WI38 (cell line): ENCODE results near the gene LY9.
"Not testable (repeated sequence)": the region's sequence is repeated elsewhere in the genome, so short reads cannot be mapped to it uniquely, and the experiment has no call there.

Source experiments
- H3K4me3 ChIP-seq: 2 replicates; pipeline ENCODE4 v1.5.1; 2011; ENCODE audit warnings: low read depth, mild to moderate bottlenecking, control low read depth, low read length
- CTCF ChIP-seq: IDR thresholded peaks from 2 replicates; pipeline ENCODE4 v1.5.1; 2012; ENCODE audit warnings: low read depth, mild to moderate bottlenecking, control low read depth, low read length

The LY9 gene

GRCh38 chr1:160781186-160781766 is 14.7 kb upstream of the LY9 start:
- no peak overlapping the region for H3K4me3 ChIP-seq
- no peak for TF ChIP-seq CTCF

- no peak overlapping the region for H3K4me3 ChIP-seq
- TF ChIP-seq CTCF, result no peak
These were observed 13.9 kb upstream of the LY9 start for GRCh38 chr1:160781914-160782689.

- H3K4me3 ChIP-seq, result not testable (repeated sequence)
These were observed 12.8 kb upstream of the LY9 start for GRCh38 chr1:160782988-160783765.

GRCh38 chr1:160789051-160789701 is 6.8 kb upstream of the LY9 start:
- TF ChIP-seq CTCF, result no peak
- H3K4me3 ChIP-seq, result no peak overlapping the region

GRCh38 chr1:160789702-160790611 is 6.0 kb upstream of the LY9 start:
- H3K4me3 ChIP-seq, result no peak overlapping the region
- no peak for TF ChIP-seq CTCF

GRCh38 chr1:160794376-160794775 is 1.6 kb upstream of the LY9 start:
- TF ChIP-seq CTCF, result no peak
- H3K4me3 ChIP-seq, result no peak overlapping the region

GRCh38 chr1:160797271-160797709 is 1.3 kb downstream of the LY9 start:
- H3K4me3 ChIP-seq, result no peak overlapping the region
- no peak for TF ChIP-seq CTCF
